A673 (cell line): ENCODE measurements around the gene C16orf96. TPM values are rescaled to one million over a fixed set of nuclear protein-coding genes. Genes with fewer than 3 reads are reported as not detected.

ENCODE experiments used
- BruUV-seq: library from RNA; stranded (reverse); fragments of 400-500 nt; replicated peaks from 2 replicates; lab custom pipeline; 2021; lab: Mats Ljungman, UMichigan
- CTCF ChIA-PET: fragments of 300-600 bp; sonication (Branson Sonifier 250); formaldehyde crosslinking; loops from one replicate; lab custom pipeline; 2022; ENCODE audit warnings: antibody characterized with exemption; lab: Charles Lee
- POLR2A ChIA-PET: fragments of 300-600 bp; sonication (Branson Sonifier 250); formaldehyde crosslinking; loops from one replicate; lab custom pipeline; 2022; ENCODE audit warnings: antibody characterized with exemption; ENCODE audit not compliant: low non-redundant PET; lab: Charles Lee
- DNase-seq: peaks from one replicate; pipeline ENCODE4 v3.0.0-alpha.2; 2015; ENCODE audit warnings: low spot score
- H3K27ac ChIP-seq: fragments of 200-600 bp; sonication (generic); 2 replicates; pipeline ENCODE4 v1.5.1; 2016; ENCODE audit warnings: mixed run types, low read depth, mild to moderate bottlenecking, mixed read lengths, antibody characterized with exemption, low read length; ENCODE audit not compliant: poor library complexity, severe bottlenecking
- H3K27me3 ChIP-seq: fragments of 200-600 bp; sonication (generic); replicated peaks from 2 replicates; pipeline ENCODE4 v1.6.1; 2017; ENCODE audit warnings: mixed run types, low read depth, mild to moderate bottlenecking, mixed read lengths, antibody characterized with exemption, low read length; ENCODE audit not compliant: insufficient read depth, poor library complexity
- H3K36me3 ChIP-seq: fragments of 200-600 bp; sonication (generic); 2 replicates; pipeline ENCODE4 v1.6.1; 2016; ENCODE audit warnings: mixed run types, mild to moderate bottlenecking, mixed read lengths, antibody characterized with exemption, low read length; ENCODE audit not compliant: insufficient read depth, poor library complexity, severe bottlenecking
- H3K4me1 ChIP-seq: fragments of 200-600 bp; sonication (generic); 2 replicates; pipeline ENCODE4 v1.6.1; 2017; ENCODE audit warnings: mixed run types, mild to moderate bottlenecking, mixed read lengths, antibody characterized with exemption, low read length; ENCODE audit not compliant: insufficient read depth, poor library complexity, severe bottlenecking
- H3K4me3 ChIP-seq: fragments of 200-600 bp; sonication (generic); 2 replicates; pipeline ENCODE4 v1.5.1; 2016; ENCODE audit warnings: low read depth, mixed run types, mild to moderate bottlenecking, mixed read lengths, low read length; ENCODE audit not compliant: poor library complexity, severe bottlenecking
- H3K9me3 ChIP-seq: fragments of 200-600 bp; sonication (generic); 2 replicates; pipeline ENCODE4 v1.6.1; 2016; ENCODE audit warnings: mixed run types, low read depth, mild to moderate bottlenecking, mixed read lengths, antibody characterized with exemption, low read length; ENCODE audit not compliant: poor library complexity, severe bottlenecking
- CTCF ChIP-seq: fragments of 300-800, 200-600 bp; sonication (generic); conservative IDR thresholded peaks from 2 replicates; pipeline ENCODE4 v1.5.1; 2017; ENCODE audit warnings: low read depth, mild to moderate bottlenecking, antibody characterized with exemption, low read length, moderate library complexity, mixed read lengths
- EZH2 ChIP-seq: fragments of 200-600 bp; sonication (generic); IDR thresholded peaks from 2 replicates; pipeline ENCODE4 v1.6.1; 2017; ENCODE audit warnings: borderline replicate concordance, low read depth, mild to moderate bottlenecking, mixed read lengths, antibody characterized with exemption, low read length; ENCODE audit not compliant: poor library complexity, severe bottlenecking
- intact Hi-C: fragments of 100-400 bp; cut with micrococcal nuclease; formaldehyde crosslinking; loops from one replicate; pipeline ENCODE4 v1.10.0; 2022; ENCODE audit not compliant: unreplicated experiment
- total RNA-seq: library from RNA; stranded (reverse); gene quantifications from 2 replicates; pipeline ENCODE4 v1.2.3, GENCODE V29; 2021

C16orf96 gene
- total RNA-seq, 1 experiment from 2014 or later: not detected

- Histone ChIP-seq H3K27me3 (no peaks in the 10 kb centered on the region), H3K27ac (no peak overlapping the region), H3K36me3 (peaks cover 13% of the 10 kb centered on the region), H3K9me3 (no peaks in the 10 kb centered on the region), H3K4me3 (no peak overlapping the region), H3K4me1 (no peaks in the 10 kb centered on the region)
- ChIA-PET POLR2A (interaction anchor here (0.5 kb wide), 1 partner anchor 45 kb away, joined by 4 read pairs; no protein-coding TSS in a partner anchor), CTCF (no interaction called here)
- intact Hi-C loops: no loop called here
- no TSS peak for BruUV-seq
- no peak for DNase-seq
- TF ChIP-seq CTCF (no peak), EZH2 (no peak)
These were observed 42.9 kb upstream of the C16orf96 start for GRCh38 chr16:4513086-4513860.

GRCh38 chr16:4513881-4514280 lies 42.3 kb upstream of the C16orf96 start:
- Histone ChIP-seq H3K9me3 (no peaks in the 10 kb centered on the region), H3K27me3 (no peaks in the 10 kb centered on the region), H3K4me3 (no peak overlapping the region), H3K4me1 (no peaks in the 10 kb centered on the region), H3K36me3 (peaks cover 8% of the 10 kb centered on the region), H3K27ac (no peak overlapping the region)
- no peak for DNase-seq
- intact Hi-C loops: no loop called here
- TF ChIP-seq CTCF (no peak), EZH2 (no peak)
- no TSS peak for BruUV-seq
- ChIA-PET POLR2A (no interaction called here), CTCF (no interaction called here)

GRCh38 chr16:4514606-4515005 lies 41.5 kb upstream of the C16orf96 start:
- CTCF ChIA-PET: no interaction called here
- H3K4me1 ChIP-seq: no peaks in the 10 kb centered on the region
- no peak for DNase-seq
- H3K27ac ChIP-seq: no peak overlapping the region
- H3K9me3 ChIP-seq: no peaks in the 10 kb centered on the region
- BruUV-seq: no TSS peak
- POLR2A ChIA-PET: no interaction called here
- H3K36me3 ChIP-seq: peaks cover 5% of the 10 kb centered on the region
- intact Hi-C loops: loop anchor here (5.0 kb wide), 1 partner anchor 443 kb away; the partner anchor contains the start of gene SEC14L5
- no peaks in the 10 kb centered on the region for H3K27me3 ChIP-seq
- TF ChIP-seq EZH2: no peak
- TF ChIP-seq CTCF: no peak
- H3K4me3 ChIP-seq: no peak overlapping the region
